GM12865 (cell line): ENCODE measurements around the gene APOBEC4.

Source experiments
- DNase-seq: peaks from one replicate; pipeline ENCODE4 v3.0.0; 2010; ENCODE audit warnings: low read depth
- H3K4me3 ChIP-seq: 2 replicates; pipeline ENCODE4 v1.5.1; 2011; ENCODE audit warnings: mild to moderate bottlenecking, low read depth, low read length, control low read depth
- TF ChIP-seq, protein P1 (sequence below): IDR thresholded peaks from 2 replicates; pipeline ENCODE4 v1.5.1; 2011; ENCODE audit warnings: low read length, control low read depth, low read depth, inconsistent platforms; ENCODE audit not compliant: insufficient read depth; ENCODE audit errors: missing control alignments

The APOBEC4 gene

DNA sequence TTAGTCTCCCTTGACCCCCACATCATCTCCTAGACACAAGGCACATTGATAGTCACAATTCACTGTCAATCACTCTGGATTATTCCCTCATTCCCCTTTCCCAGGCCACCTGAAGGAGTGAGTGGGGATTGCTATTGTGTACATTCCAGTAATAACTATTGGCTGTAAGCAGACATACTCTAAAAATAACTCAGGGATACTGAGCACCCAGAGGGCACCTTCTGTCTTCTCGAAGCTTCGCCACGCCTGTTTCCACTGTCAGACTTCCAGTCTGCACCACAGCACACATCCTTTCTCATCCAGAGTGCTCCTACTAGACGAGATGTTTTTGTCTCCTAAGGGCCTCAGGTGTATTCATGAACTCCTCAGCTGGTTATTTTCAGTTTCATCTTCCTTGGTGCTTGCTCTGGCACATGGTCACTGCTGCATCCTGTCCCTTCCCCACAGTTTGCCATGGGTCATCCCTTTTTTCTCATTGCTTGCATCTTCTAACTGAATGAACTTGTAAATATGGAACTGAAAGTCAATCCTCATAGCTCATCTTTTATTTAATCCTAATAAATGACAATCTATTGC lies 848 bp upstream of the APOBEC4 start:
- DNase-seq: peak; percentile 50
- no peak overlapping the region for H3K4me3 ChIP-seq
- TF ChIP-seq, protein P1, sequence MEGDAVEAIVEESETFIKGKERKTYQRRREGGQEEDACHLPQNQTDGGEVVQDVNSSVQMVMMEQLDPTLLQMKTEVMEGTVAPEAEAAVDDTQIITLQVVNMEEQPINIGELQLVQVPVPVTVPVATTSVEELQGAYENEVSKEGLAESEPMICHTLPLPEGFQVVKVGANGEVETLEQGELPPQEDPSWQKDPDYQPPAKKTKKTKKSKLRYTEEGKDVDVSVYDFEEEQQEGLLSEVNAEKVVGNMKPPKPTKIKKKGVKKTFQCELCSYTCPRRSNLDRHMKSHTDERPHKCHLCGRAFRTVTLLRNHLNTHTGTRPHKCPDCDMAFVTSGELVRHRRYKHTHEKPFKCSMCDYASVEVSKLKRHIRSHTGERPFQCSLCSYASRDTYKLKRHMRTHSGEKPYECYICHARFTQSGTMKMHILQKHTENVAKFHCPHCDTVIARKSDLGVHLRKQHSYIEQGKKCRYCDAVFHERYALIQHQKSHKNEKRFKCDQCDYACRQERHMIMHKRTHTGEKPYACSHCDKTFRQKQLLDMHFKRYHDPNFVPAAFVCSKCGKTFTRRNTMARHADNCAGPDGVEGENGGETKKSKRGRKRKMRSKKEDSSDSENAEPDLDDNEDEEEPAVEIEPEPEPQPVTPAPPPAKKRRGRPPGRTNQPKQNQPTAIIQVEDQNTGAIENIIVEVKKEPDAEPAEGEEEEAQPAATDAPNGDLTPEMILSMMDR: no peak

GRCh38 chr1:183653462-183653794 lies 312 bp upstream of the APOBEC4 start:
- no peak overlapping the region for H3K4me3 ChIP-seq
- DNase-seq: no peak
- TF ChIP-seq, protein P1: no peak

- H3K4me3 ChIP-seq: peak overlapping the region; percentile 16; the same call in 1 of the 2 replicates
- TF ChIP-seq, protein P1: no peak
- peak; percentile 74 for DNase-seq
Observed at GRCh38 chr1:183652107-183652506, 1.0 kb downstream of the APOBEC4 start.

DNA sequence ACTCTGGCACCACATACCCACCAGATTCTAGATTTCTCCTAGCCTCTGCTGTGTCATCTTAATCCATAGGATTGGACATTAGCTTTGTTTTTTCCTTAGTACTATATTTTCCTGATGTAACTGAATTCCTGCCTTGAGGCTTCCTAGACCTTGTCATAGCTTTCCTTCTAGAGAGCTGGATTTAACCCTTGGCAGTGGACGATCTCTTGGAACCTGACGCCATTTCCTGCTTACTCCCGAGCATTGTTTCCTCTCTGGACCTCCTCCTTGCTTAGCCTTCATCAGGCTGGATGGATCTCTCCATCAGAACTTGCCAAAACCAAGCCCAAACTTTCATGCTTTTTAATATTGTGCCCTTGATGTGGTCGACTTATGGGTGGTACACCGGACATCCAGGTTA lies 1.5 kb downstream of the APOBEC4 start:
- no peak for DNase-seq
- TF ChIP-seq, protein P1: no peak
- peak overlapping the region; percentile 16; the same call in 1 of the 2 replicates for H3K4me3 ChIP-seq

DNA sequence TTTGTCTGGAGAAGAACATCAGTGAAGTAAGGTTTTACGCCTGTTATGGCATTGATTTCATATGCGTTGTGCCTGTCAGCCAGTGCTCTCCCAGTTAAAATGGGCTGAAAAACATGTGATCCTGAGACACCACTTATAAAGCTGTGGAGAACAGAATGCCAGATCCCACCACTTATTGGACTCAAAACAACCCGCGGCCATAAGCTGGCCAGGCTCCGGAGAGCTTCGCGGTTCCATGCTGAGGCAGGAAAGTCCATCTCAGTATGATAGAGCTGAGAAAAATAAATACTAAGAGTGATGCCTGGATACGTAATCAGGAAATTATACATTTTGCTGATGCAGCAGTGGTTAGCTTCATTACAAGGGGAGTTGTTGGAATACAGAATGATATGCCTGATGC lies 5.1 kb downstream of the APOBEC4 start:
- H3K4me3 ChIP-seq: no peak overlapping the region
- no peak for DNase-seq
- TF ChIP-seq, protein P1: no peak

DNA sequence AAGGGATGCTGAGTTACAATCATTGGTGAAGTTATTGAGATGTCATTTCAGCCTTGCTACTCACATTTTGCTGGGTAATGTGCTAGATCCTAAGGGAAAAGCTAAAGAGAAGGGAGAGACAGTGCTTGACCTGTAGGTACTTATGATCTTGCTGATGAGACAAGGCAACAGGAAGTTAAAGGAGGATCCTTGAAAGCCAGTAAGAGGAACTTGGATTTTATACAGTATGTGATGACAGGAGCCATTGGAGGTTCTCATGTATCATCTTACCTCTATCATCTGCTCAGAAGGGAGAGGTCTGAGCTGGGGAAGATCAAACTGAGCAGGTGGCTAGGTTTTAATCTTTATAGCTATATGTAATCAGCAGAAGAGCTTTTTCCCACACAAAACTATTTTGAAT lies 6.3 kb downstream of the APOBEC4 start:
- TF ChIP-seq, protein P1: no peak
- H3K4me3 ChIP-seq: no peak overlapping the region
- DNase-seq: no peak

DNA sequence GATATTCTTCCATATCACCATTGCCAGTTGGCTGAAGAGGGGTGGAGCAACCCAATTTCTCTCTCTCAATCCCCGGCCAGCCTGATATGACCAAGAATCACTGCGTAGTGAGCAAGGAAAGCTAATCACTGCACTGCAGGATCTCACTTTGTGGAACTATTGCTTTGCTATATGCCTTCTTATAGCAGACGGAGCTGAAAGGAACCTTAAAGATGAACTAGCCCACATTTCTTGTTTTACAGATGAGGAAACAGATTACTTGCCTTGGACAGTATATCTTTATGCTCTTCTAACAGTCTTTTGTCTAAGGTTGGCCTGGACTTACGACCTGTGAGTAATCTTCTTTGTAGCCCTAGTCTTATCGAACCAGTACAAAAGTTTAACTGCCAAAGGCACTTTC lies 7.6 kb downstream of the APOBEC4 start:
- TF ChIP-seq, protein P1: no peak

More for the DNA sequence above, 7.6 kb downstream of the APOBEC4 start:
- DNase-seq: no peak
- no peak overlapping the region for H3K4me3 ChIP-seq
